ENCODE measurements around the gene CDC25B. TPM values are rescaled to one million over a fixed set of nuclear protein-coding genes. Genes with fewer than 3 reads are reported as not detected.
A peak's percentile ranks its signal among the peaks of the same experiment; 100 is the strongest.

CDC25B gene
- total and polyA plus RNA-seq, 2 of the 13 experiments (the other 11 are each of a cell fraction or from before 2014, with no cell fraction given), result 14.5 to 19.4 TPM

DNA sequence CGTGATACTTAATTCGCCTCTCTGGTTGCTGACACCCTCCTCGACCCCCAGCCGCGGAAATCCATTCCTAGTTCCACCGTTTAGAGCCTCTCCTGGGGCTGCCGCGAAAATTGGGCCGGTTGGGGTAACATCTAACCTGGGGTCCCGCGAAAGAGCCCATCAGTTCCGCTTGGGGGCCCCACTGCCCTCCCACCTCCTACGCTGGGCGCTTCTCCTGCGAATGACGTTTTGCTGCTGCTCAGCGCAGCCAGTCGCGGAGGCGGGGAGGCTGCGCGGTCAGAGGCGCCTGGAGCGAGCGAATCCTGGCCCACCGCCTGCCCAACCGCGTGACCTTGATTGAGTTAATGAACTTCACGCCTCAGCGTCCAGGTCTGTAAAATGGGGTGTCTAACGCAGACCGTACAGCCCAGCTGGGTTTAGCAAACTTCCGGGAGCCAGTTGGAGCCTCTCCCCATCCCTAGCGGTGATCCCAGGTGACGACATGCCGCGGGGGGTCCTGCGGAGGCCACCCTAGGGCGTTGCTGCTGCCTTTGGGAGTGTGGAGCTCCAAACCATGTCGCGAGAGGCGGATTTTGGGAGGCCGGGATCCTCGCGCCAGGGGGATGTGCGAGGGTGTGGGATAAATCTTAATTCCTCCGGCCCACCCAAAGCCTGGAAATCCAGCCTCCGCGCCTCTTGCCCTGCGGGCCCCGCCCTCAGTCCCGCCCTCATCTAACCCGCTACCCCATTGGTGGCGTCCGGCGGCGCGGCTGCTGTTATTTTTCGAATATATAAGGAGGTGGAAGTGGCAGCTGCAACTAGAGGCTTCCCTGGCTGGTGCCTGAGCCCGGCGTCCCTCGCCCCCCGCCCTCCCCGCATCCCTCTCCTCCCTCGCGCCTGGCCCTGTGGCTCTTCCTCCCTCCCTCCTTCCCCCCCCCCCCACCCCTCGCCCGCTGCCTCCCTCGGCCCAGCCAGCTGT lies at the start of gene CDC25B (continued):
- TF ChIP-seq, protein P1, sequence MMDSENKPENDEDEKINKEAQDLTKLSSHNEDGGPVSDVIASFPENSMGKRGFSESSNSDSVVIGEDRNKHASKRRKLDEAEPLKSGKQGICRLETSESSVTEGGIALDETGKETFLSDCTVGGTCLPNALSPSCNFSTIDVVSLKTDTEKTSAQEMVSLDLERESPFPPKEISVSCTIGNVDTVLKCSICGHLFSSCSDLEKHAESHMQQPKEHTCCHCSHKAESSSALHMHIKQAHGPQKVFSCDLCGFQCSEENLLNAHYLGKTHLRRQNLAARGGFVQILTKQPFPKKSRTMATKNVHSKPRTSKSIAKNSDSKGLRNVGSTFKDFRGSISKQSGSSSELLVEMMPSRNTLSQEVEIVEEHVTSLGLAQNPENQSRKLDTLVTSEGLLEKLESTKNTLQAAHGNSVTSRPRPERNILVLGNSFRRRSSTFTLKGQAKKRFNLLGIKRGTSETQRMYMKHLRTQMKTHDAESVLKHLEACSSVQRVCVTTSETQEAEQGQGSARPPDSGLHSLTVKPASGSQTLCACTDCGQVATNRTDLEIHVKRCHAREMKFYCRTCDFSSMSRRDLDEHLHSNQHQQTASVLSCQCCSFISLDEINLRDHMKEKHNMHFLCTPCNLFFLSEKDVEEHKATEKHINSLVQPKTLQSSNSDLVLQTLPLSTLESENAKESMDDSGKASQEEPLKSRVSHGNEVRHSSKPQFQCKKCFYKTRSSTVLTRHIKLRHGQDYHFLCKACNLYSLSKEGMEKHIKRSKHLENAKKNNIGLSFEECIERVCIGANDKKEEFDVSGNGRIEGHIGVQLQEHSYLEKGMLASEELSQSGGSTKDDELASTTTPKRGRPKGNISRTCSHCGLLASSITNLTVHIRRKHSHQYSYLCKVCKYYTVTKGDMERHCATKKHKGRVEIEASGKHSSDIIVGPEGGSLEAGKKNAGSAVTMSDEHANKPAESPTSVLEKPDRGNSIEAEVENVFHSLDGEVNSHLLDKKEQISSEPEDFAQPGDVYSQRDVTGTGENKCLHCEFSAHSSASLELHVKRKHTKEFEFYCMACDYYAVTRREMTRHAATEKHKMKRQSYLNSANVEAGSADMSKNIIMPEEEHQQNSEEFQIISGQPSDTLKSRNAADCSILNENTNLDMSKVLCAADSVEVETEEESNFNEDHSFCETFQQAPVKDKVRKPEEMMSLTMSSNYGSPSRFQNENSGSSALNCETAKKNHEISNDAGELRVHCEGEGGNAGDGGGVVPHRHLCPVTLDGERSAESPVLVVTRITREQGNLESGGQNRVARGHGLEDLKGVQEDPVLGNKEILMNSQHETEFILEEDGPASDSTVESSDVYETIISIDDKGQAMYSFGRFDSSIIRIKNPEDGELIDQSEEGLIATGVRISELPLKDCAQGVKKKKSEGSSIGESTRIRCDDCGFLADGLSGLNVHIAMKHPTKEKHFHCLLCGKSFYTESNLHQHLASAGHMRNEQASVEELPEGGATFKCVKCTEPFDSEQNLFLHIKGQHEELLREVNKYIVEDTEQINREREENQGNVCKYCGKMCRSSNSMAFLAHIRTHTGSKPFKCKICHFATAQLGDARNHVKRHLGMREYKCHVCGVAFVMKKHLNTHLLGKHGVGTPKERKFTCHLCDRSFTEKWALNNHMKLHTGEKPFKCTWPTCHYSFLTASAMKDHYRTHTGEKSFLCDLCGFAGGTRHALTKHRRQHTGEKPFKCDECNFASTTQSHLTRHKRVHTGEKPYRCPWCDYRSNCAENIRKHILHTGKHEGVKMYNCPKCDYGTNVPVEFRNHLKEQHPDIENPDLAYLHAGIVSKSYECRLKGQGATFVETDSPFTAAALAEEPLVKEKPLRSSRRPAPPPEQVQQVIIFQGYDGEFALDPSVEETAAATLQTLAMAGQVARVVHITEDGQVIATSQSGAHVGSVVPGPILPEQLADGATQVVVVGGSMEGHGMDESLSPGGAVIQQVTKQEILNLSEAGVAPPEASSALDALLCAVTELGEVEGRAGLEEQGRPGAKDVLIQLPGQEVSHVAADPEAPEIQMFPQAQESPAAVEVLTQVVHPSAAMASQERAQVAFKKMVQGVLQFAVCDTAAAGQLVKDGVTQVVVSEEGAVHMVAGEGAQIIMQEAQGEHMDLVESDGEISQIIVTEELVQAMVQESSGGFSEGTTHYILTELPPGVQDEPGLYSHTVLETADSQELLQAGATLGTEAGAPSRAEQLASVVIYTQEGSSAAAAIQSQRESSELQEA (CRISPR knock-in tag; IDR thresholded peaks at IDR 0.05; ENCODE audit: not compliant biosample characterization), result no peak
- TF ChIP-seq SNRNP70 (IDR thresholded peaks at IDR 0.05; ENCODE audit: low read depth, low read length) (no peak), SP2 (CRISPR knock-in tag; IDR thresholded peaks at IDR 0.05) (peak; percentile 51), NFE2L2 (IDR thresholded peaks at IDR 0.05; ENCODE audit: low read length) (no peak), KDM2A (CRISPR knock-in tag; IDR thresholded peaks at IDR 0.05; ENCODE audit: borderline replicate concordance, low read depth) (peak; percentile 72), XBP1 (CRISPR knock-in tag; IDR thresholded peaks at IDR 0.05) (no peak), ZNF569 (CRISPR knock-in tag; IDR thresholded peaks at IDR 0.05; ENCODE audit: borderline replicate concordance) (peak; percentile 33; the same call in 1 of the 2 replicates)
- TF ChIP-seq, protein P2, sequence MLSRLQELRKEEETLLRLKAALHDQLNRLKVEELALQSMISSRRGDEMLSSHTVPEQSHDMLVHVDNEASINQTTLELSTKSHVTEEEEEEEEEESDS (CRISPR knock-in tag; IDR thresholded peaks at IDR 0.05; ENCODE audit: borderline replicate concordance), result no peak
- TF ChIP-seq, protein P3, sequence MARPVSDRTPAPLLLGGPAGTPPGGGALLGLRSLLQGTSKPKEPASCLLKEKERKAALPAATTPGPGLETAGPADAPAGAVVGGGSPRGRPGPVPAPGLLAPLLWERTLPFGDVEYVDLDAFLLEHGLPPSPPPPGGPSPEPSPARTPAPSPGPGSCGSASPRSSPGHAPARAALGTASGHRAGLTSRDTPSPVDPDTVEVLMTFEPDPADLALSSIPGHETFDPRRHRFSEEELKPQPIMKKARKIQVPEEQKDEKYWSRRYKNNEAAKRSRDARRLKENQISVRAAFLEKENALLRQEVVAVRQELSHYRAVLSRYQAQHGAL (CRISPR knock-in tag; IDR thresholded peaks at IDR 0.05; ENCODE audit: not compliant biosample characterization), result no peak
- TF ChIP-seq, protein P4, sequence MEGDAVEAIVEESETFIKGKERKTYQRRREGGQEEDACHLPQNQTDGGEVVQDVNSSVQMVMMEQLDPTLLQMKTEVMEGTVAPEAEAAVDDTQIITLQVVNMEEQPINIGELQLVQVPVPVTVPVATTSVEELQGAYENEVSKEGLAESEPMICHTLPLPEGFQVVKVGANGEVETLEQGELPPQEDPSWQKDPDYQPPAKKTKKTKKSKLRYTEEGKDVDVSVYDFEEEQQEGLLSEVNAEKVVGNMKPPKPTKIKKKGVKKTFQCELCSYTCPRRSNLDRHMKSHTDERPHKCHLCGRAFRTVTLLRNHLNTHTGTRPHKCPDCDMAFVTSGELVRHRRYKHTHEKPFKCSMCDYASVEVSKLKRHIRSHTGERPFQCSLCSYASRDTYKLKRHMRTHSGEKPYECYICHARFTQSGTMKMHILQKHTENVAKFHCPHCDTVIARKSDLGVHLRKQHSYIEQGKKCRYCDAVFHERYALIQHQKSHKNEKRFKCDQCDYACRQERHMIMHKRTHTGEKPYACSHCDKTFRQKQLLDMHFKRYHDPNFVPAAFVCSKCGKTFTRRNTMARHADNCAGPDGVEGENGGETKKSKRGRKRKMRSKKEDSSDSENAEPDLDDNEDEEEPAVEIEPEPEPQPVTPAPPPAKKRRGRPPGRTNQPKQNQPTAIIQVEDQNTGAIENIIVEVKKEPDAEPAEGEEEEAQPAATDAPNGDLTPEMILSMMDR (CRISPR knock-in tag; IDR thresholded peaks at IDR 0.05), result peak; percentile 57

Measured in HepG2 (cell line).